Endothelial cell of umbilical vein (primary cell): ENCODE data around the gene AP3S2. TPM values are rescaled to one million over a fixed set of nuclear protein-coding genes. Genes with fewer than 3 reads are reported as not detected.

ENCODE experiments used
- BruUV-seq: library from RNA; stranded (reverse); fragments of 400-500 nt; replicated peaks from 2 replicates; lab custom pipeline; 2021; lab: Mats Ljungman, UMichigan
- CTCF ChIA-PET: fragments of 300-600, 350-600 bp; sonication (Branson Sonifier 250); formaldehyde crosslinking; loops from one replicate; lab custom pipeline; 2021; ENCODE audit warnings: antibody characterized with exemption, inconsistent platforms; lab: Charles Lee
- POLR2A ChIA-PET: fragments of 300-600, 350-600 bp; sonication (Branson Sonifier 250); formaldehyde crosslinking; loops from one replicate; lab custom pipeline; 2021; ENCODE audit warnings: antibody characterized with exemption, inconsistent platforms; lab: Charles Lee
- DNase-seq: peaks from one replicate; pipeline ENCODE4 v3.0.0-alpha.2; 2011; ENCODE audit warnings: low read depth, low spot score
- FAIRE-seq: peaks from 2 replicates; lab custom pipeline; 2011; peaks lifted over from hg19 to GRCh38; lab: Jason Lieb, UNC
- H2AFZ ChIP-seq: 2 replicates; pipeline ENCODE4 v1.6.0; 2012; ENCODE audit warnings: low read depth, low read length, control low read depth, inconsistent platforms
- H3K27ac ChIP-seq: 2 replicates; pipeline ENCODE4 v1.5.1; 2011; ENCODE audit warnings: low read depth, mild to moderate bottlenecking, control low read depth, low read length, moderate library complexity; ENCODE audit not compliant: insufficient read depth
- H3K27me3 ChIP-seq, 2 experiments: 2 replicates each; pipeline versions ENCODE4 v1.6.0 to v1.6.1; 2011; ENCODE audit warnings: low read length in 2 of 2, mixed read lengths in 1 of 2; ENCODE audit not compliant: control insufficient read depth in 2 of 2, insufficient read depth in 2 of 2
- H3K36me3 ChIP-seq, 2 experiments: 2 replicates in 1 of 2; 3 replicates in 1 of 2; pipeline ENCODE4 v1.5.1; 2011; ENCODE audit warnings: low read length in 2 of 2, mild to moderate bottlenecking in 1 of 2, moderate library complexity in 1 of 2; ENCODE audit not compliant: control insufficient read depth in 2 of 2, insufficient read depth in 2 of 2; ENCODE audit errors: extremely low read depth in 1 of 2
- H3K4me1 ChIP-seq: 3 replicates; pipeline ENCODE4 v1.5.1; 2011; ENCODE audit warnings: mild to moderate bottlenecking, low read length; ENCODE audit not compliant: control insufficient read depth, insufficient read depth; ENCODE audit errors: extremely low read depth
- H3K4me2 ChIP-seq: 2 replicates; pipeline ENCODE4 v1.6.1; 2011; ENCODE audit warnings: low read length, control low read depth, mixed read lengths; ENCODE audit not compliant: insufficient read depth
- H3K4me3 ChIP-seq, 3 experiments: fragments of 200-600 bp in 1 of 3; sonication (generic), shearing (Covaris generic) in 1 of 3; replicated peaks in 1 of 3; 2 replicates each; pipeline ENCODE4 v1.5.1; 2011 to 2016; ENCODE audit warnings: control low read depth in 3 of 3, low read length in 3 of 3, mild to moderate bottlenecking in 2 of 3, inconsistent platforms in 1 of 3, low read depth in 1 of 3, moderate library complexity in 1 of 3; ENCODE audit not compliant: insufficient read depth in 1 of 3
- H3K79me2 ChIP-seq: 2 replicates; pipeline ENCODE4 v1.6.0; 2012; ENCODE audit warnings: low read length, inconsistent platforms; ENCODE audit not compliant: control insufficient read depth, insufficient read depth
- H3K9ac ChIP-seq: replicated peaks from 2 replicates; pipeline ENCODE3; 2011; ENCODE audit warnings: low read length, control low read depth; ENCODE audit not compliant: insufficient read depth; ENCODE audit errors: extremely low read depth
- H3K9me1 ChIP-seq: replicated peaks from 3 replicates; pipeline ENCODE4 v1.6.0; 2011; ENCODE audit warnings: mild to moderate bottlenecking, low read length; ENCODE audit not compliant: control insufficient read depth, insufficient read depth; ENCODE audit errors: extremely low read depth
- H3K9me3 ChIP-seq: replicated peaks from 2 replicates; pipeline ENCODE4 v1.5.1; 2012; ENCODE audit warnings: low read length, inconsistent platforms; ENCODE audit not compliant: control insufficient read depth, insufficient read depth
- H4K20me1 ChIP-seq: replicated peaks from 2 replicates; pipeline ENCODE3; 2011; ENCODE audit warnings: mild to moderate bottlenecking, low read length; ENCODE audit not compliant: control insufficient read depth, insufficient read depth; ENCODE audit errors: extremely low read depth
- EZH2 ChIP-seq: IDR thresholded peaks from 2 replicates; pipeline ENCODE4 v1.6.1; 2012; ENCODE audit warnings: borderline replicate concordance, low read depth, mild to moderate bottlenecking, moderate library complexity, low read length, inconsistent platforms; ENCODE audit not compliant: severe bottlenecking
- FOS ChIP-seq: IDR thresholded peaks from 2 replicates; pipeline ENCODE4 v1.6.1; 2011; ENCODE audit warnings: mild to moderate bottlenecking, low read length, moderate library complexity, borderline replicate concordance; ENCODE audit not compliant: insufficient read depth
- GATA2 ChIP-seq: IDR thresholded peaks from 2 replicates; pipeline ENCODE4 v1.7.0; 2011; ENCODE audit warnings: low read depth, mild to moderate bottlenecking, moderate library complexity, mixed read lengths, low read length; ENCODE audit not compliant: insufficient read length, insufficient read depth
- JUN ChIP-seq: IDR thresholded peaks from 2 replicates; pipeline ENCODE4 v1.6.1; 2011; ENCODE audit warnings: borderline replicate concordance, low read depth; ENCODE audit not compliant: insufficient read length, insufficient read depth
- MYC ChIP-seq: IDR thresholded peaks from one replicate; pipeline ENCODE4 v1.6.1; 2011; ENCODE audit warnings: mild to moderate bottlenecking, low read depth, low read length
- POLR2A ChIP-seq: IDR thresholded peaks from 2 replicates; pipeline ENCODE4 v1.6.1; 2012; ENCODE audit warnings: low read depth, mild to moderate bottlenecking, control low read depth, low read length
- POLR2AphosphoS5 ChIP-seq: IDR thresholded peaks from 2 replicates; pipeline ENCODE4 v1.6.1; 2012; ENCODE audit warnings: low read depth, mild to moderate bottlenecking, control low read depth, low read length, moderate library complexity; ENCODE audit not compliant: insufficient read depth
- dilution Hi-C: fragments of 300-500 bp; cut with MboI; formaldehyde crosslinking; loops from one replicate; pipeline ENCODE4 v1.15.0; 2019; ENCODE audit warnings: low sequenced_read_pairs; ENCODE audit not compliant: extremely low pct_ligation_motif_present
- intact Hi-C: fragments of 100-400 bp; cut with micrococcal nuclease; formaldehyde crosslinking; loops from one replicate; pipeline ENCODE4 v1.10.0; 2022
- polyA plus RNA-seq, 4 experiments: library from polyadenylated mRNA; depleted of rRNA in 3 of 4; stranded (reverse) in 3 of 4; unstranded in 1 of 4; fragments of >200 nt; gene quantifications; 2 replicates each; pipeline versions ENCODE4 v1.2.1 to v1.2.3, GENCODE V29; 2011 to 2012; ENCODE audit warnings: missing spikeins in 1 of 4
- total RNA-seq: library from RNA; stranded (reverse); gene quantifications from 2 replicates; pipeline ENCODE4 v1.2.3, GENCODE V29; 2021
- TF ChIP-seq, protein P1 (sequence below), 2 donors: IDR thresholded peaks; 1 replicate in 1 of 2; 2 replicates in 1 of 2; pipeline ENCODE4 v1.5.1; 2011; ENCODE audit warnings: low read length in 2 of 2, mild to moderate bottlenecking in 2 of 2, moderate library complexity in 2 of 2, control low read depth in 1 of 2, inconsistent platforms in 1 of 2, low read depth in 1 of 2; ENCODE audit not compliant: insufficient read depth in 1 of 2; ENCODE audit errors: extremely low read depth in 1 of 2
- TF ChIP-seq, protein P2 (sequence below): IDR thresholded peaks from 2 replicates; pipeline ENCODE4 v1.6.1; 2011; ENCODE audit not compliant: insufficient read depth, insufficient read length

Gene AP3S2
- total and polyA plus RNA-seq, 2 donors (not counting 3 experiments of a cell fraction or from before 2014, with no cell fraction given): 14.6 to 31.1 TPM

DNA sequence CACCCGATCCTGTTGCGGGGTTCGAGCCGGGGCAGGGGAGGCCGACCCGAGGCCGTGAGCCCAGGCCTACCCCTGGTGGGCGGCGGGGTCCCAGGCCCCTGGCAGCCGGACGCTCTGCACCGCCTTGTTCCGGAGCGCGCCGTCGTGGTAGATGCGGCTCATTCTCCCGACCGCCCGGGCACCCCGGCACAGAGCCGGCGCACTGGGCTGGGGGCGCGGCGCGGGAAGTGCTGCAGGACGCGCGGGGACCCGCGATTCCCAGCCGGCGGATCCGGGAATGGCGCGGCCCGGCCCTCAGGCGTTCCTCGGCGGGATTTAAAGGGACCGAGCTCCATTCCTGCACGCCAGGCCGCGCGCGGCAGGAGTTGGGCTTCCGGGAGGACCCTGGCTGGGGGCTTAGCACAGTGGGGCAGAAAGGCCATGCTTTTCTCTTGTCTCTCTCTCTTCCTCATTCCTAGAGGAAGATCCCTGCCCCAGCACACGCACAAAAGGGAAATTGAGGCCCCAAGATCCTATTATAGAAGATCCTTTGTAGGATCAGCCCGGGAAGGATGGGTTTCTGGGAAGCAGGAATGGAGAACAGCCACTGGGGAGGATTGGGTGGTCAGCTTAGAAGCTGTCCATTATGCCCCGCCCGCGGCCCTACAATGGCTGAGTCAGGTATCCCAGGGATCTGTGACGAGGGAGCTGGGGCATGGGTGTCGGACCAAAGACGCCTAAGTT, 19.0 kb upstream of the AP3S2 start, which contains the start of gene ARPIN:
Gene ARPIN (minus strand): TSS at position 279 of the 723 bp plus-strand sequence. CDS start 117 bp downstream, at position 162.
- Histone ChIP-seq H3K79me2 (no peaks in the 10 kb centered on the region), H3K4me1 (peaks cover 11% of the 10 kb centered on the region), H3K27me3 (no peaks in the 10 kb centered on the region), H2AFZ (peak within 1 kb of the TSS; percentile 100), H3K27ac (peak within 1 kb of the TSS; percentile 5), H3K36me3 (peaks cover 0 to 5% of the 10 kb centered on the region in 2 experiments), H3K4me3 (peak within 1 kb of the TSS; percentile 61 to 84 (median 68)), H3K9ac (peak within 1 kb of the TSS; percentile 75), H3K4me2 (peak within 1 kb of the TSS; percentile 78), H3K9me1 (no peaks in the 10 kb centered on the region), H4K20me1 (no peaks in the 10 kb centered on the region), H3K9me3 (no peaks in the 10 kb centered on the region)
- intact Hi-C loops: loop anchor here (1.0 to 5.0 kb wide), 4 partner anchors 19 to 159 kb away; partner anchors contain the start of gene ZNF710
- no TSS peak for BruUV-seq
- dilution Hi-C loops: no loop called here
- DNase-seq (peak; percentile 38), FAIRE-seq (peak; percentile 83)
- TF ChIP-seq POLR2A (peak; percentile 41), MYC (no peak), POLR2AphosphoS5 (peak; percentile 54)
- CTCF ChIA-PET: interaction anchor here (0.6 to 2.2 kb wide), 17 partner anchors 15 to 247 kb away, joined by 3 to 12 read pairs (median 4); partner anchors contain the start of genes AP3S2 and ZNF710
- POLR2A ChIA-PET: no interaction called here

DNA sequence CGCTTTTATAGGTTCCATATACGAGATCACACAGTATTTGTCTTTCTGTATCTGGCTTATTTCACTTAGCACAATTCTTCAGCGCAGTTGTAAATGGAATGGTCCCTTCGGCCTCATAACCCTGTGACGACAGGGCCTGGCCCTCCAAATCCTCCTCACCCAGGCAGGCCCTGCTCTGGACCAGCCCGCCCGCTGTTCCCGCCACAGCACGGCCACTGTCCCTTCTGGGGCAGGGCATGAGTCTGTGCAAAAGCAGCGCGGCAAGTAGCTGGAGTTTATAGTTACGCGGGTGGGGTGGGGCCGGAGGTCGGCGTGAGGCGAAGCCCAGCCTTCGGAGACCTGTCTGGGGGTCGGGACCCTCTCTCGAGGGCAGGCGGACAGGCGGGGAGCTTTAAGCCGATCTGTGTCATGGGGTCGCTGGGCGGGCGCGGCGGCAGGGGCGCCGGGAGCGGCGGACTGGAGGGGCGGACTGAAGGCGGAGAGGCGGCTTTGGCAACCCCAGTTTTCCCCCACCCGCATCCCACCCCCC, 18.4 kb upstream of the AP3S2 start:
- dilution Hi-C loops: no loop called here
- intact Hi-C loops: loop anchor here (1.0 to 5.0 kb wide), 4 partner anchors 18 to 160 kb away; partner anchors contain the start of gene ZNF710
- DNase-seq (peak; percentile 33), FAIRE-seq (peak; percentile 49)
- no peaks in the 10 kb centered on the region for H3K9me3 ChIP-seq
- peak overlapping the region; percentile 75 for H3K9ac ChIP-seq
- TSS peak; percentile 45 for BruUV-seq
- H3K4me3 ChIP-seq: peak overlapping the region; percentile 61 to 84 (median 68)
- H3K9me1 ChIP-seq: no peaks in the 10 kb centered on the region
- no peaks in the 10 kb centered on the region for H3K79me2 ChIP-seq
- peak overlapping the region; percentile 5 for H3K27ac ChIP-seq
- POLR2A ChIA-PET: no interaction called here
- peaks cover 0 to 5% of the 10 kb centered on the region in 2 experiments for H3K36me3 ChIP-seq
- peak overlapping the region; percentile 61 for H3K4me2 ChIP-seq
- H2AFZ ChIP-seq: peak overlapping the region; percentile 100
- H4K20me1 ChIP-seq: no peaks in the 10 kb centered on the region
- H3K27me3 ChIP-seq: no peaks in the 10 kb centered on the region
- CTCF ChIA-PET: interaction anchor here (0.6 to 2.2 kb wide), 17 partner anchors 14 to 247 kb away, joined by 3 to 12 read pairs (median 4); partner anchors contain the start of genes AP3S2 and ZNF710
- no peak for TF ChIP-seq MYC
- no peak for TF ChIP-seq JUN
- TF ChIP-seq, protein P1, sequence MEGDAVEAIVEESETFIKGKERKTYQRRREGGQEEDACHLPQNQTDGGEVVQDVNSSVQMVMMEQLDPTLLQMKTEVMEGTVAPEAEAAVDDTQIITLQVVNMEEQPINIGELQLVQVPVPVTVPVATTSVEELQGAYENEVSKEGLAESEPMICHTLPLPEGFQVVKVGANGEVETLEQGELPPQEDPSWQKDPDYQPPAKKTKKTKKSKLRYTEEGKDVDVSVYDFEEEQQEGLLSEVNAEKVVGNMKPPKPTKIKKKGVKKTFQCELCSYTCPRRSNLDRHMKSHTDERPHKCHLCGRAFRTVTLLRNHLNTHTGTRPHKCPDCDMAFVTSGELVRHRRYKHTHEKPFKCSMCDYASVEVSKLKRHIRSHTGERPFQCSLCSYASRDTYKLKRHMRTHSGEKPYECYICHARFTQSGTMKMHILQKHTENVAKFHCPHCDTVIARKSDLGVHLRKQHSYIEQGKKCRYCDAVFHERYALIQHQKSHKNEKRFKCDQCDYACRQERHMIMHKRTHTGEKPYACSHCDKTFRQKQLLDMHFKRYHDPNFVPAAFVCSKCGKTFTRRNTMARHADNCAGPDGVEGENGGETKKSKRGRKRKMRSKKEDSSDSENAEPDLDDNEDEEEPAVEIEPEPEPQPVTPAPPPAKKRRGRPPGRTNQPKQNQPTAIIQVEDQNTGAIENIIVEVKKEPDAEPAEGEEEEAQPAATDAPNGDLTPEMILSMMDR (IDR thresholded peaks at IDR 0.05; ENCODE audit: extremely low read depth in 1 of 2, insufficient read depth in 1 of 2, low read depth in 1 of 2, low read length in 2 of 2): no peak
- TF ChIP-seq POLR2AphosphoS5: no peak
- TF ChIP-seq EZH2: no peak
- TF ChIP-seq, protein P2, sequence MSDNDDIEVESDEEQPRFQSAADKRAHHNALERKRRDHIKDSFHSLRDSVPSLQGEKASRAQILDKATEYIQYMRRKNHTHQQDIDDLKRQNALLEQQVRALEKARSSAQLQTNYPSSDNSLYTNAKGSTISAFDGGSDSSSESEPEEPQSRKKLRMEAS: no peak
- no peak for TF ChIP-seq FOS
- no peak for TF ChIP-seq GATA2
- TF ChIP-seq POLR2A: no peak
- H3K4me1 ChIP-seq: peaks cover 11% of the 10 kb centered on the region
